Measurements from ENCODE around the gene APBA2.

DNA sequence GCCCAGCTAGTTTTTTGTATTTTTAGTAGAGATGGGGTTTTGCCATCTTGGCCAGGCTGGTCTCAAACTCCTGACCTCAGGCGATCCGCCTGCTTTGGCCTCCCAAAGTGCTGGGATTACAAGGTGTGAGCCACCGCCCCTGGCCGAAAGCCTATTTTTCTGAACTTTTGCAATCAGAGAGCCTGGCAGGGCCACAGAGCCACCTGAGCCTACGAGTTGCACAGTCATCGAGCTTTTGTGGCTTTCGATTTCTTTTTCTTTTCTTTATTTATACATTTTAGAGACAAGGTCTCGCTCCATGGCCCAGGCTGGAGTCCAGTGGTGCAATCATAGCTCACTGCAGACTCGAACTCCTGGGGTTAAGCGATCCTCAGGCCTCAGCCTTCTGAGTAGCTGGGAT lies 243.4 kb downstream of the APBA2 start:
- TF ChIP-seq, protein P1, sequence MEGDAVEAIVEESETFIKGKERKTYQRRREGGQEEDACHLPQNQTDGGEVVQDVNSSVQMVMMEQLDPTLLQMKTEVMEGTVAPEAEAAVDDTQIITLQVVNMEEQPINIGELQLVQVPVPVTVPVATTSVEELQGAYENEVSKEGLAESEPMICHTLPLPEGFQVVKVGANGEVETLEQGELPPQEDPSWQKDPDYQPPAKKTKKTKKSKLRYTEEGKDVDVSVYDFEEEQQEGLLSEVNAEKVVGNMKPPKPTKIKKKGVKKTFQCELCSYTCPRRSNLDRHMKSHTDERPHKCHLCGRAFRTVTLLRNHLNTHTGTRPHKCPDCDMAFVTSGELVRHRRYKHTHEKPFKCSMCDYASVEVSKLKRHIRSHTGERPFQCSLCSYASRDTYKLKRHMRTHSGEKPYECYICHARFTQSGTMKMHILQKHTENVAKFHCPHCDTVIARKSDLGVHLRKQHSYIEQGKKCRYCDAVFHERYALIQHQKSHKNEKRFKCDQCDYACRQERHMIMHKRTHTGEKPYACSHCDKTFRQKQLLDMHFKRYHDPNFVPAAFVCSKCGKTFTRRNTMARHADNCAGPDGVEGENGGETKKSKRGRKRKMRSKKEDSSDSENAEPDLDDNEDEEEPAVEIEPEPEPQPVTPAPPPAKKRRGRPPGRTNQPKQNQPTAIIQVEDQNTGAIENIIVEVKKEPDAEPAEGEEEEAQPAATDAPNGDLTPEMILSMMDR (conservative IDR thresholded peaks at IDR 0.05; ENCODE audit: low read depth, low read length), result no peak
- no peak for TF ChIP-seq EZH2 (IDR thresholded peaks at IDR 0.05; ENCODE audit: borderline replicate concordance, low read depth, low read length, poor library complexity, severe bottlenecking)
